PFSK-1 (cell line): Measurements from ENCODE around the gene TRMT6.

Experiments
- FOXP2 ChIP-seq: optimal IDR thresholded peaks from 2 replicates; pipeline ENCODE3; 2011; ENCODE audit warnings: borderline replicate concordance, control low read depth, inconsistent platforms; ENCODE audit not compliant: insufficient read depth; ENCODE audit errors: extremely low read length, extremely low read depth
- POLR2AphosphoS5 ChIP-seq: IDR thresholded peaks from 2 replicates; pipeline ENCODE4 v1.6.1; 2012; ENCODE audit warnings: low read depth, mild to moderate bottlenecking, control low read depth, low read length, moderate library complexity
- REST ChIP-seq, 2 experiments: IDR thresholded peaks; 2 replicates each; pipeline versions ENCODE4 v1.6.1 to v1.8.0; 2011 to 2012; ENCODE audit warnings: low read depth in 2 of 2, low read length in 2 of 2, control low read depth in 1 of 2, inconsistent platforms in 1 of 2, mild to moderate bottlenecking in 1 of 2, moderate library complexity in 1 of 2; ENCODE audit not compliant: insufficient read depth in 1 of 2
- SIN3A ChIP-seq: IDR thresholded peaks from 2 replicates; pipeline ENCODE4 v1.6.1; 2012; ENCODE audit warnings: mild to moderate bottlenecking, low read length, moderate library complexity, borderline replicate concordance; ENCODE audit not compliant: insufficient read depth
- TAF1 ChIP-seq: IDR thresholded peaks from 2 replicates; pipeline ENCODE4 v1.6.1; 2012; ENCODE audit warnings: low read length, control low read depth, borderline replicate concordance; ENCODE audit not compliant: insufficient read depth

Gene TRMT6

GRCh38 chr20:5967469-5967868, 17.1 kb upstream of the TRMT6 start:
- no peak for TF ChIP-seq FOXP2
- TF ChIP-seq TAF1 = no peak

- no peak for TF ChIP-seq TAF1
- no peak for TF ChIP-seq POLR2AphosphoS5
- no peak for TF ChIP-seq REST (IDR thresholded peaks at IDR 0.05; ENCODE audit: insufficient read depth in 1 of 2, low read depth in 2 of 2, low read length in 2 of 2)
- TF ChIP-seq FOXP2 = no peak
- TF ChIP-seq SIN3A = no peak
Observed at GRCh38 chr20:5949943-5950270, 426 bp downstream of the TRMT6 start.

- TF ChIP-seq TAF1 (no peak), REST (IDR thresholded peaks at IDR 0.05; ENCODE audit: insufficient read depth in 1 of 2, low read depth in 2 of 2, low read length in 2 of 2) (no peak), POLR2AphosphoS5 (no peak), FOXP2 (no peak), SIN3A (no peak)
Observed at GRCh38 chr20:5947276-5947675, 3.1 kb downstream of the TRMT6 start.

GRCh38 chr20:5945963-5946362, 4.4 kb downstream of the TRMT6 start:
- TF ChIP-seq FOXP2 (no peak), SIN3A (no peak), TAF1 (no peak), POLR2AphosphoS5 (no peak), REST (IDR thresholded peaks at IDR 0.05; ENCODE audit: insufficient read depth in 1 of 2, low read depth in 2 of 2, low read length in 2 of 2) (no peak)

- TF ChIP-seq FOXP2 (no peak), SIN3A (no peak), POLR2AphosphoS5 (no peak), TAF1 (no peak), REST (IDR thresholded peaks at IDR 0.05; ENCODE audit: insufficient read depth in 1 of 2, low read depth in 2 of 2, low read length in 2 of 2) (no peak)
Observed at GRCh38 chr20:5938456-5939029, 11.8 kb downstream of the TRMT6 start.
